GM06990 (cell line): Measurements from ENCODE around the gene CARHSP1.
"Not testable (repeated sequence)": the region's sequence is repeated elsewhere in the genome, so short reads cannot be mapped to it uniquely, and the experiment has no call there.

Source experiments
- DNase-seq: peaks from one replicate; pipeline ENCODE4 v3.0.0-alpha.2; 2011; ENCODE audit not compliant: insufficient read length; ENCODE audit errors: extremely low read depth
- H3K27me3 ChIP-seq: replicated peaks from 2 replicates; pipeline ENCODE4 v1.6.0; 2011; ENCODE audit warnings: low read length; ENCODE audit not compliant: control insufficient read depth, insufficient read depth
- H3K36me3 ChIP-seq: 2 replicates; pipeline ENCODE4 v1.5.1; 2011; ENCODE audit warnings: low read length; ENCODE audit not compliant: control insufficient read depth, insufficient read depth
- H3K4me3 ChIP-seq: replicated peaks from 2 replicates; pipeline ENCODE4 v1.5.1; 2011; ENCODE audit warnings: low read depth, mild to moderate bottlenecking, control low read depth, low read length
- CTCF ChIP-seq: IDR thresholded peaks from 2 replicates; pipeline ENCODE4 v1.5.1; 2011; ENCODE audit warnings: low read length, control low read depth, mild to moderate bottlenecking, inconsistent platforms; ENCODE audit not compliant: insufficient read depth, poor library complexity, severe bottlenecking

Gene CARHSP1

GRCh38 chr16:8845699-8846298 lies 23.0 kb downstream of the CARHSP1 start:
- no peak for TF ChIP-seq CTCF
- H3K27me3 ChIP-seq, result no peaks in the 10 kb centered on the region
- H3K4me3 ChIP-seq, result no peak overlapping the region
- DNase-seq, result no peak
- peaks cover 32% of the 10 kb centered on the region for H3K36me3 ChIP-seq

- H3K36me3 ChIP-seq, DNase-seq, H3K4me3 ChIP-seq, H3K27me3 ChIP-seq: not testable (repeated sequence)
Measured at GRCh38 chr16:8843296-8843695, 25.5 kb downstream of the CARHSP1 start.

- H3K27me3 ChIP-seq, H3K36me3 ChIP-seq, H3K4me3 ChIP-seq, DNase-seq: not testable (repeated sequence)
Measured at GRCh38 chr16:8842016-8842415, 26.8 kb downstream of the CARHSP1 start.

- H3K4me3 ChIP-seq, H3K36me3 ChIP-seq, DNase-seq, H3K27me3 ChIP-seq: not testable (repeated sequence)
Measured at GRCh38 chr16:8837594-8837993, 31.2 kb downstream of the CARHSP1 start.

- H3K27me3 ChIP-seq, DNase-seq, H3K4me3 ChIP-seq, H3K36me3 ChIP-seq: not testable (repeated sequence)
Measured at GRCh38 chr16:8836797-8837196, 32.0 kb downstream of the CARHSP1 start.

GRCh38 chr16:8832717-8833105 lies 36.1 kb downstream of the CARHSP1 start:
- no peak overlapping the region for H3K4me3 ChIP-seq
- no peak for TF ChIP-seq CTCF
- DNase-seq, result no peak
- H3K36me3 ChIP-seq, result peaks cover 26% of the 10 kb centered on the region
- H3K27me3 ChIP-seq, result no peaks in the 10 kb centered on the region

GRCh38 chr16:8831871-8832716 lies 36.7 kb downstream of the CARHSP1 start:
- TF ChIP-seq CTCF, result no peak
- H3K27me3 ChIP-seq, result no peaks in the 10 kb centered on the region
- H3K4me3 ChIP-seq, result no peak overlapping the region
- DNase-seq, result no peak
- peaks cover 26% of the 10 kb centered on the region for H3K36me3 ChIP-seq

- peaks cover 27% of the 10 kb centered on the region for H3K36me3 ChIP-seq
- DNase-seq, result no peak
- no peak for TF ChIP-seq CTCF
- no peaks in the 10 kb centered on the region for H3K27me3 ChIP-seq
- H3K4me3 ChIP-seq, result no peak overlapping the region
Measured at GRCh38 chr16:8831450-8831849, 37.4 kb downstream of the CARHSP1 start.
